IPS-15b (cell line): ENCODE data around the gene TTC9B.

Experiments
- H3K27me3 ChIP-seq: one replicate; pipeline ENCODE4 v1.6.1; 2013; ENCODE audit warnings: low read length; ENCODE audit not compliant: control insufficient read depth, insufficient read depth
- H3K36me3 ChIP-seq: one replicate; pipeline ENCODE4 v1.6.1; 2013; ENCODE audit warnings: low read length; ENCODE audit not compliant: control insufficient read depth, insufficient read depth
- H3K4me1 ChIP-seq: one replicate; pipeline ENCODE4 v1.6.1; 2013; ENCODE audit warnings: mild to moderate bottlenecking, low read length; ENCODE audit not compliant: control insufficient read depth, insufficient read depth
- H3K4me3 ChIP-seq: one replicate; pipeline ENCODE4 v1.5.1; 2013; ENCODE audit warnings: low read depth, low read length
- H3K9ac ChIP-seq: one replicate; pipeline ENCODE4 v1.6.1; 2013; ENCODE audit warnings: low read depth, mild to moderate bottlenecking, low read length
- H3K9me3 ChIP-seq: one replicate; pipeline ENCODE4 v1.6.1; 2013; ENCODE audit warnings: mild to moderate bottlenecking, low read length; ENCODE audit not compliant: control insufficient read depth, insufficient read depth

The TTC9B gene

DNA sequence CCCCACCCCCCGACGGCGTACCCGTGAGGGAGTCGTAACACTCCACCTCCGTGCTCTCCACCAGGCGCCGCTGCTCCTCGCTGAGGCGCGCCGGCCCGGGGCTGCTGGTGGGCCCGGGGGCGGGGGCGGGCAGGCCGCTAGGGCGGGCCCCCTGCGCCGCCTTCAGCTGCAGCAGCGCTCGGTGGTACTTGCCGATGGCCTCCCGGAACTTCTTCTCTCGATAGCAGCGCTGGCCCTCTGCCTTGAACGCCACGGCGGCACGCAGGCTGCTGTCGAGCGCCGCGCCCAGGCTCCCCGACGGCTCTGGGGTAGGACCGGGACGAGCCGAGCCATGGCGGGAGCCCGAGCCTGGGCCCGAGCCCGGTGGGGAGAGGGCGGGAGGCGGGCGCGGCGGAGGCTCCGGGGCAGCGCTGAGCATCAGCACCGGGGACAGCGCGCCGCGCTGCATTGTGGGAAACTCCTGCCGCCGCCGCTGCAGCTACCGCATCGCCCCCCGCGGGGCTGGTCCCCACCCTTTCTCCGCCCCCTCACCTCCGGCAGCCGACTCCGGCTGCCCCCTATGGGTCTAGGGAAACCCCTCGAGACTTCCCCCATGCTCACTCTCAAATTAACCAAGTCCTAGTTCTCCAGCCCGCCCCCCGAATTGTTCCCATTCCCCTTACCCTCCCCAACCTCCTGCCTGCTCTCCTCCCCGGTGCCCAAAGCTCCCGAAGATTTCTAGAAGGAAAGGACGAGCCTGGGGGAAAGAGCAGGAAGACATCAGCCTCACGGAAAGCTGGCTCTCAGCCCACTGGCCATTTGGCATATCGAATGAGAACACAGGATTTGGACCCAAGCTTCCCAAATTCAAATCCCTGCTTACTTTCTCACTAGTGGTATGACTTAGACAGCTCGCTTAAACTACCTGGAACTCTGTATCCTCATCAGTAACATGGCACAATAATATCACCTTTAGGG, at the start of gene TTC9B:
TSS of gene TTC9B (minus strand) at position 451 of the 957 bp plus-strand sequence. CDS start at position 448, 3 bp downstream.
- H3K36me3 ChIP-seq: no peaks in the 10 kb centered on the region
- no peaks in the 10 kb centered on the region for H3K9me3 ChIP-seq
- peaks cover 2% of the 10 kb centered on the region for H3K4me1 ChIP-seq
- H3K9ac ChIP-seq: no peak within 1 kb of the TSS
- peak within 1 kb of the TSS; percentile 54 for H3K4me3 ChIP-seq
- peaks cover 20% of the 10 kb centered on the region for H3K27me3 ChIP-seq

DNA sequence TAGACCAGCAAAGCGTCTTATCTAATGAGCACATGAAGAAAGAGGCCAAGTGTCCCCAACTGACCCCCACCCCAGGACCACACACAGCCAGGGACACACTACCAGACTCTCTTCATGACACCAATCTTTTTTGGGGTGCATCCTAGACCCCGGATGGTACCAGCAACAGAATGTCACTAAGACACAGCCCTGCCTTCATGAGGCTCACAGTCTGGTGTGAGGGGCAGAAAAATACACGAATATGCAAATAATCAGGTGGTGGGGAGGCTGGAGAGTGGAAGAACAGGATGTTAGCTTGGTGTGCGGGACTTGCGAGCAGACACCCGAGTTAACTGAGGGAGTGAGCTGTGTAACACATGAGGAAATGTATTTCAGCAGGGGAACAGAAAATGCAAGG, 49.4 kb upstream of the TTC9B start:
- Histone ChIP-seq H3K27me3 (no peaks in the 10 kb centered on the region), H3K9me3 (no peaks in the 10 kb centered on the region), H3K9ac (no peak overlapping the region), H3K4me3 (no peak overlapping the region), H3K4me1 (peaks cover 4% of the 10 kb centered on the region), H3K36me3 (peaks cover 12% of the 10 kb centered on the region)

DNA sequence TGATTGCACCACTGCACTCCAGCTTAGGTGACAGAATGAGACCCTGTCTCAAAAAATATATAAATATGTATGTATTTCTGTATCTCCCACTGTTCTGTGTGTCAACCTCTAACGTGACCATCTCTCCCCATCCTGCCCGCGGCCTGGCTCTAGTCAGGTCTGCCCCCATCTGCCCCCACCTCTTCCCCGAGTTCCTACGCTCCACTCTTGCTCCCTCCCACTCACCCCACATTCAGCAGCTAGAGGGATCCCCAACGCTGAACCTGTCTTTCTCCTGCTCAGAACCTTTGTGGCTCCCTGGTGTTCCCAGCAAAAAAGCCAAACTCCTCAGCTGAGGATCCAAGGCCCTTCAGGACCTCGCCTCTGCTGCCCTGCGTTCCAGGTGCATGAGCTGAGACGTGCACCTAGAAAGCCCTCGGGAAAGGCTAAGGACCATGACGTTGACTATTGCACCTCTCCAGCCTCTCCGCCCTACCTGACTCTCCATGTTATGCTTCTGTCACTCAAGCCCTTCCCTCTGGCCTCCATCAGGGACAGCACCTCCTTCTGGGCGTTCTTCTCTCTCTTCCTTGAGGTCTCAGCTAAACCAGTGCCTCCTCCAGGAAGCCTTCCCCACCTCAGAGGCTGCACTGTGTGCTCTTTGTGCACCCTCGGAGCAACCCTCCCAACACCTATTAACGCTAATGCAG, 48.9 kb upstream of the TTC9B start:
- no peak overlapping the region for H3K9ac ChIP-seq
- H3K9me3 ChIP-seq: no peaks in the 10 kb centered on the region
- H3K27me3 ChIP-seq: no peaks in the 10 kb centered on the region
- H3K36me3 ChIP-seq: peaks cover 13% of the 10 kb centered on the region
- H3K4me1 ChIP-seq: peaks cover 4% of the 10 kb centered on the region
- H3K4me3 ChIP-seq: no peak overlapping the region

DNA sequence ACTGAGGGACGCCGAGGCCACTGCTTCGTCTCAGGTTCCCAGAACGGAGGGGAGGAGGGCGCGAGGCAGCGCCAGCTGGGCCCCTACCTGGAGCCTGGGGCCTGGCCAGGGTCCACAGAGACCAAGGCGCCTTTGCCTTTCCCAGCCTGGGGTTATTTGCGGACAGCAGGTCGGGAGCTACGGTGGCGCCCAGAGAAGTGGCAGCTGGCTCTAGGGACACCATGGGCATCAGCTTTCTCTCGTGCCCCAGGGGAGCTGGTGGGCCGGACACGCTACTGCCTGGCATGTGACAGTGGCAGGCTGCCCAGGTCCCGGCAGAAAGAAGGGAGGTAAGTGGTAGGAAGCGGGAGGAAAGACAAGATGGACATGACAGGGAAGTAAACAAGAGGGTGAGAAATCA, 47.9 kb upstream of the TTC9B start:
- Histone ChIP-seq H3K4me3 (no peak overlapping the region), H3K36me3 (peaks cover 13% of the 10 kb centered on the region), H3K4me1 (peaks cover 4% of the 10 kb centered on the region), H3K9ac (no peak overlapping the region), H3K27me3 (no peaks in the 10 kb centered on the region), H3K9me3 (no peaks in the 10 kb centered on the region)

DNA sequence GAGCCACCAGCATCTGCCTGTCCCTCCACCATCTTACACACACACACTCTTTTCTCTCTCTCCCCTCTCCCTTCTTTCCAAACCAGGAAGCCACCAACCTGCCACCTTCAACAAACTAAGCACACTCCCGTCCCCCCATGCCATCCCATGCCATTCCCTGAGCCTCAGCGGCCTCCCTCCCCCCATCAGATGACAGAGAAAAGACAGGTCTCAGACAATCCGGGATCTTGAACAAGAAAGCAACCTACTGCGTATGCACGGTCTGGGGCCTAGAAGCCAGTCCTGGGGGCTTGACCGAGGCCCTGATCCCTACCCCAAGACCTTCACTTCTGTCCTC, 47.5 kb upstream of the TTC9B start:
- H3K9me3 ChIP-seq: no peaks in the 10 kb centered on the region
- no peak overlapping the region for H3K4me3 ChIP-seq
- peaks cover 13% of the 10 kb centered on the region for H3K36me3 ChIP-seq
- H3K27me3 ChIP-seq: no peaks in the 10 kb centered on the region
- peaks cover 4% of the 10 kb centered on the region for H3K4me1 ChIP-seq
- no peak overlapping the region for H3K9ac ChIP-seq

DNA sequence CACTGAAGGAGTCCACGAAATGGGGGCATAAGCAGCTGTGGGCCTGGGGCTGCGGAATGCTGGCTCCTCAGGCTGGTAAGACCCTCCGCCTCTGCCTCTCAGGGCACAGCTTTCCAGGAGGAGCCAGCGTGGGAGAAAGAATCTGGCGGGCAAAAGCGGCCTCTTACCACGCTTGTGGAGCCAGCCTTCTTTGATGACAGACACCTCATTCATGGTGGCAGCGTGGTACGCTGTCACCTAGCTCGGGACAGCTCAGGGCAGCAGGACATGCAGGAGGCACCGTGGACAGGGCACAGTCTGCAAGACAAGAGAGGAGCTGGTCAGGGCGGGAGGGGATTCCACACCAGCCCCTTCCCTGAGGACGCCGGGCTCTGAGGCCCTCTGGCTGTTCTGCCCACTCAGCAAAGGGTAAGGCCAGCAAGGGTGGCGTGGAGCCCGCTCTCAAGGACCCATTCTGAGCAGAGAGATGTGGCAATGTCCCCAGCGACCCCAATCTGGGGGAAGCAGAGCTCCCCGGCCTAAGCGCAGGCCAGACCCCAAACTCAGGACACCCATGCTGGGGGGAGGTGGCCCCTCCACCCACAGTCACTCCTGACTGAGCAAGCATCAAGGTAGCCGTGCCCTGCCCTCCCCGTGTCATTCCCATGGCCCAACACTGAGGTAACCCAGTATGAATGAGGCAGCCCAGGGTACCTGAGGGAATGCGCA, 47.0 kb upstream of the TTC9B start:
- H3K9ac ChIP-seq: no peak overlapping the region
- no peaks in the 10 kb centered on the region for H3K9me3 ChIP-seq

DNA sequence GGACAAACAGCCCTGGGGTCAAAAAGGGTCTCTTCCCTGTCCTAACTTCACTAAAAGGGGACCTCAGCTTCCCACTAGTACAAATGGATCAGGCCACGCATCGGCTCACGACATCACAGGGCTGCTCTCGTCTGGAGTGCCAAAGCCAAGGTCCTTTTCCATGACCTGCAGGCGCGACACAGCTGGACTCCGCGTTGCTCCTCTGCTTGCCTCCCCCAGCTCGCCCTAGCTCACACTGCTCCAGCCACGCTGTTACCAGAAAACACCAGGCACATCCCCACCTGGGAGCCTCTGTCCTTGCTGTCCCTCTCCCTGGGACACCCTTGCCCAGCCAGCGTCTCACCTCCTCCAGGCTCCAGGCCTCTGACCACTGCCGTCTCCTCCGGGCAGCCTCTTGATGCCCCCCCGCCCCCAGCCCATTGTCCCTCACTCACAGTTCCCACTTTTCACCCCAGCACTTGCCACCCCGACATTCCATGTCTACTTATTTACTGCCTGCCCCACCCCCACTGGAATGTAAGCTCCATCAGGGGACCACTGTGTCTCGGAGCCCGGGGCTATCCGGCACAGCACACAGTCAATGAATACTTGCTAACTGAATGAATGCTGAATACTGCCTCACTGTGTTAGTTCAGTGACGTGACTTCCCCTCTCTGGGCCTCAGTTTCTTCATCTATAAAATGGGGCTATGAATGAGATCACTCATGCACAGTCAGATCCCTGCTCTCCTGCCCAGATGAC, 46.3 kb upstream of the TTC9B start:
- H3K4me3 ChIP-seq: no peak overlapping the region
- H3K4me1 ChIP-seq: no peaks in the 10 kb centered on the region
- no peaks in the 10 kb centered on the region for H3K27me3 ChIP-seq
- H3K9ac ChIP-seq: no peak overlapping the region
- H3K36me3 ChIP-seq: peaks cover 13% of the 10 kb centered on the region
- no peaks in the 10 kb centered on the region for H3K9me3 ChIP-seq

More for the DNA sequence above, 47.0 kb upstream of the TTC9B start:
- Histone ChIP-seq H3K4me1 (peaks cover 3% of the 10 kb centered on the region), H3K36me3 (peaks cover 13% of the 10 kb centered on the region), H3K4me3 (no peak overlapping the region), H3K27me3 (no peaks in the 10 kb centered on the region)

DNA sequence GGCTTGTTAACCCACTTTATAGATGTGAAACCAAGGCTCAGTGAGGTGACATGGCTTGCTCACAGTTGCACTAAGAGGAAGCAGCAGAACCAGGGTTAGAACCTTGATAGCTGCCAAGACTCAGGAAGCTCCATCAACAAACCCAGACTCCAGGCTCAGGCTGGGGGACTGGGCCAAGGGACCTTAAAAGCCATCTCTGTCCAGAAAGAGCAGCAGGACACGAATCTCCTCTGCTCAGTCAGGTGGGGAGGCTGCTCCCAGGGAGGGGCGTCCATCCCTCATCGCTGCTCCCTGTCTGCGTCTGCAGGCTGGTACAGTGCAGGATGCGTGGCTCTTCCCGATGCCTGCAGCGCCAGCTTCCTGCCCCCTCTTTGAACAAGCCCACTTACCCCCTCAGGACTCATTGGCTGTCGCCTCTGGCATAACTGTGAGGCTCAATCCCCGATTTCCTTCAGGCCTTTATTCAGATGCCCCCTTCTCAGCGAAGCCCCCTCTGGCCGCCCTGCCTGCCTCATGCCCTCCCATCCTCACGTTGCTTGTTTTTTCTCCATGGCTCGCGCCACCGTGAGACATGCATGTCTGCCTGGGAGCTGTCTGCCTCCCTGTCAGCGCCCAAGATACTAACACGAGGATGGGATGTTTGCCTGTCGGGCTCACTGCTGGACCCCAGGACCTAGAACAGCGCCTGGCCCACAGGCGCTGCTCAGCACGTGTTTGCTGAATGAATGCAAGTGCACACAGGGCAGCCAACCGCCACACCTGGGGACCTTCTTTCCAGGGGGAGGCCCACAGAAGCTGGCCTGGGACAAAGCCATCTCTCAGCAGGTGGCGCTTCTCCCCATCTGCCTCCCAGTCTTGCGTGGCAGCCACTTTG, 45.5 kb upstream of the TTC9B start:
- Histone ChIP-seq H3K4me1 (no peaks in the 10 kb centered on the region), H3K9ac (no peak overlapping the region), H3K9me3 (no peaks in the 10 kb centered on the region), H3K36me3 (peaks cover 13% of the 10 kb centered on the region), H3K4me3 (no peak overlapping the region), H3K27me3 (no peaks in the 10 kb centered on the region)

DNA sequence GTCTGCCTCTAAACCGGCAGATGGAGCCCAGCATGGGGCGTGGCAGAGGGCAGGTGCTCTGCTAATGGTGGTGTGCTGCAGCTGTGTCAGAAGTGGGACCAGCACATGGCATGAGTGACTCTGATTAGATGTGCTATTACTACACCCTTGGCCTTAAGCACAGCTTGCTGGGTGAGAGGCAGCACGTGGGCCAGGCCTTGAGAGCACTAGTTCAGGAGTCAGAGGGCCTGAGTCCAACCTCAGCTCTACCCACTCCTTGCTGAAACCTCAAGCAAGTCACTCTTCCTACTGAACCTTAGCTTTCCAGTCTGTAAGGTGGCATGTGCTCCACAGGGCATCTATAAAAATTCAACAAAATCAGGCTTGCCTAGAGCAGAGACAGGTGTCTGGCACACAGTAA, 44.2 kb upstream of the TTC9B start:
- Histone ChIP-seq H3K4me3 (no peak overlapping the region), H3K4me1 (no peaks in the 10 kb centered on the region), H3K36me3 (peaks cover 13% of the 10 kb centered on the region), H3K27me3 (no peaks in the 10 kb centered on the region), H3K9me3 (no peaks in the 10 kb centered on the region), H3K9ac (no peak overlapping the region)

DNA sequence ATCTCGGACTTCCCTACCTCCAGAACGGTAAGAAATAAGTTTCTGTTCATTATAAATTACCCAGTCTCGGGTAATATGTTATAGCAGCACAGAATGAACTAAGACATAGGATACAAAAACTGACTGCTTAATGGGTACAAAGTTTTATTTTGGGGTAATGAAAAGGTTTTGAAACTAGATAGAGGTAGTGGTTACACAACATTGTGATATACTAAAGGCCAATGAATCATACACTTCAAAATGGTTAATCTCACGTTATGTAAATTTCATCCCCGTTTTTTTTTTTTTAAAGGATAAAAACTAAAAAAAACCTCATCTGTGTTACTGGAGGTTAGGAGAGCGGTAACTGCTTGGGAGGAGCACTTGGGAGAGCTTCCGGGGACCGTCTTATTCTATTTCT, 43.4 kb upstream of the TTC9B start:
- Histone ChIP-seq H3K9me3 (no peaks in the 10 kb centered on the region), H3K4me1 (no peaks in the 10 kb centered on the region), H3K4me3 (no peak overlapping the region), H3K9ac (no peak overlapping the region), H3K27me3 (no peaks in the 10 kb centered on the region), H3K36me3 (peaks cover 20% of the 10 kb centered on the region)
